ENCODE measurements around the gene PPP6R1. TPM values are rescaled to one million over a fixed set of nuclear protein-coding genes. Genes with fewer than 3 reads are reported as not detected.
A peak's percentile ranks its signal among the peaks of the same experiment; 100 is the strongest.

Gene PPP6R1
- polyA plus RNA-seq, 3 donors = 16.9 to 91.3 (median 22.0) TPM

DNA sequence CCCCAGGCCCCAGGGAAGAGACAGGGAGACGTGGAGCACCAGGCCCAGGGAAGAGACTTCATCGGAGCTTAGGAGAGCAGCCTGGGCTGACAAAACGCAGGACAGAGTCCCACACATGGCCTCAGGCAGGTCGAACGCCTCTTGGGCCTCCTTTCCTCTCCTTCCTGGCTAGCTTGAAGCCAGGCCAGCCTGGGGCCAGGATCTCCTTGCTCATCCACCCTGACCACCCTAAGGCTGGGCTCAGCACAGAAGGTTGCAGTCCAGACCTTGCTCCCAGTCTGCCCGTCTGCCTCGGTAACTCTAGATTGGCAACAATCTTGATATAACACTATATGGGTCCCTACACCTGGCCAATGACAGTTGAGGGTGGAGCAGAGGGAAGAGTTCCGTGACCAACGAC, 10.1 kb downstream of the PPP6R1 start:
- Histone ChIP-seq H3K4me1 (ENCODE audit: control insufficient read depth in 1 of 2, insufficient read depth in 2 of 2, low read length in 2 of 2) (peaks cover 27 to 53% of the 10 kb centered on the region in 2 donors), H4K20me1 (ENCODE audit: insufficient read depth, low read length) (peaks cover 100% of the 10 kb centered on the region), H3K27me3 (ENCODE audit: control insufficient read depth in 2 of 2, insufficient read depth in 2 of 2, low read length in 2 of 2) (no peaks in the 10 kb centered on the region), H3K9ac (ENCODE audit: insufficient read depth, low read length, poor library complexity, severe bottlenecking) (no peak overlapping the region), H3K36me3 (replicated peaks in 1 of 2; ENCODE audit: control insufficient read depth in 1 of 2, insufficient read depth in 2 of 2, low read length in 2 of 2) (peaks cover 42 to 67% of the 10 kb centered on the region in 2 donors), H3K9me3 (replicated peaks in 1 of 2; ENCODE audit: control insufficient read depth in 1 of 2, insufficient read depth in 1 of 2, low read length in 2 of 2) (no peaks in the 10 kb centered on the region), H3K79me2 (ENCODE audit: insufficient read depth, low read length) (peaks cover 98% of the 10 kb centered on the region), H3K4me3 (replicated peaks in 1 of 3; ENCODE audit: low read depth in 2 of 3, low read length in 3 of 3) (no peak overlapping the region), H3K27ac (ENCODE audit: low read depth in 1 of 2, low read length in 2 of 2) (peak overlapping the region in 1 of 2 donors; percentile 66), H3K4me2 (replicated peaks; ENCODE audit: extremely low read depth, low read length, poor library complexity, severe bottlenecking) (no peak overlapping the region), H2AFZ (ENCODE audit: insufficient read depth, low read depth, low read length, poor library complexity, severe bottlenecking) (no peak overlapping the region)
- Mint-ChIP-seq H3K36me3 (peaks cover 39 to 66% of the 10 kb centered on the region in 2 donors), H3K27me3 (ENCODE audit: low read depth in 3 of 3) (peaks cover 0 to 2% (median 0%) of the 10 kb centered on the region in 3 donors), H3K4me3 (no peak overlapping the region), H3K9me3 (peaks cover 0 to 2% (median 0%) of the 10 kb centered on the region in 7 donors), H3K4me1 (peaks cover 52% of the 10 kb centered on the region), H3K27ac (peak overlapping the region; percentile 32 to 87 (median 64))
- DNase-seq = no peak
- WGBS (ENCODE audit: insufficient coverage) = 89% methylated on average over 4 of the region's 9 CpGs
- intact Hi-C loops (cut with micrococcal nuclease) = no loop called here
- TF ChIP-seq, protein P1, sequence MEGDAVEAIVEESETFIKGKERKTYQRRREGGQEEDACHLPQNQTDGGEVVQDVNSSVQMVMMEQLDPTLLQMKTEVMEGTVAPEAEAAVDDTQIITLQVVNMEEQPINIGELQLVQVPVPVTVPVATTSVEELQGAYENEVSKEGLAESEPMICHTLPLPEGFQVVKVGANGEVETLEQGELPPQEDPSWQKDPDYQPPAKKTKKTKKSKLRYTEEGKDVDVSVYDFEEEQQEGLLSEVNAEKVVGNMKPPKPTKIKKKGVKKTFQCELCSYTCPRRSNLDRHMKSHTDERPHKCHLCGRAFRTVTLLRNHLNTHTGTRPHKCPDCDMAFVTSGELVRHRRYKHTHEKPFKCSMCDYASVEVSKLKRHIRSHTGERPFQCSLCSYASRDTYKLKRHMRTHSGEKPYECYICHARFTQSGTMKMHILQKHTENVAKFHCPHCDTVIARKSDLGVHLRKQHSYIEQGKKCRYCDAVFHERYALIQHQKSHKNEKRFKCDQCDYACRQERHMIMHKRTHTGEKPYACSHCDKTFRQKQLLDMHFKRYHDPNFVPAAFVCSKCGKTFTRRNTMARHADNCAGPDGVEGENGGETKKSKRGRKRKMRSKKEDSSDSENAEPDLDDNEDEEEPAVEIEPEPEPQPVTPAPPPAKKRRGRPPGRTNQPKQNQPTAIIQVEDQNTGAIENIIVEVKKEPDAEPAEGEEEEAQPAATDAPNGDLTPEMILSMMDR (IDR thresholded peaks at IDR 0.05) = no peak

DNA sequence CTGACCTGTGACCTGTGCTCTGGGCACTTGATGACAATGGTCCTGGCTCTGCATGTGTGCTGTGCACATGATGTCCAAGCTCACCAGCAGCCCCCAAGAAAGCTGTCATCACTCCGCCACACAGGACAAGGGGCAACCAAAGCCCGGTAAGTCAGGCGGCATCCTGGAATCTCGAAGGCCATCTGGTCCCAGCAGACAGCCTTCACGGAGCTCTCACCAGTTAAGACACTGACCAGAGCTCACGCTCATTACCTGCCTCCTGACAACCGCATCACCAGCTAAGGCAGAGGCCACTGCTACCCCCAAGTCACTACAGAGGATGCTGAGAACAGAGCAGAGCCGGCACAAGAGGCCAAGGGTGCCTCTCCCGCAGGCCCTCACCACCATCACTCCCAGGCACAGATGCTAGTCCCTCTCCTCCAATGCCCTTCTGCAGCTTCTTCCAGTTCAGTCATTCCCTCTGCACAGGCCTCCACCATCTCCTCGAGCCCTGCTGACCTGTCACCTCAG, 10.6 kb downstream of the PPP6R1 start:
- Histone ChIP-seq H3K4me2 (replicated peaks; ENCODE audit: extremely low read depth, low read length, poor library complexity, severe bottlenecking) (no peak overlapping the region), H3K9me3 (replicated peaks in 1 of 2; ENCODE audit: control insufficient read depth in 1 of 2, insufficient read depth in 1 of 2, low read length in 2 of 2) (no peaks in the 10 kb centered on the region), H4K20me1 (ENCODE audit: insufficient read depth, low read length) (peaks cover 100% of the 10 kb centered on the region), H3K9ac (ENCODE audit: insufficient read depth, low read length, poor library complexity, severe bottlenecking) (no peak overlapping the region), H3K36me3 (replicated peaks in 1 of 2; ENCODE audit: control insufficient read depth in 1 of 2, insufficient read depth in 2 of 2, low read length in 2 of 2) (peaks cover 47 to 72% of the 10 kb centered on the region in 2 donors), H3K4me3 (replicated peaks in 1 of 3; ENCODE audit: low read depth in 2 of 3, low read length in 3 of 3) (no peak overlapping the region), H3K27ac (ENCODE audit: low read depth in 1 of 2, low read length in 2 of 2) (peak overlapping the region in 1 of 2 donors; percentile 66), H3K4me1 (ENCODE audit: control insufficient read depth in 1 of 2, insufficient read depth in 2 of 2, low read length in 2 of 2) (peaks cover 22 to 49% of the 10 kb centered on the region in 2 donors), H2AFZ (ENCODE audit: insufficient read depth, low read depth, low read length, poor library complexity, severe bottlenecking) (no peak overlapping the region), H3K27me3 (ENCODE audit: control insufficient read depth in 2 of 2, insufficient read depth in 2 of 2, low read length in 2 of 2) (no peaks in the 10 kb centered on the region), H3K79me2 (ENCODE audit: insufficient read depth, low read length) (peaks cover 94% of the 10 kb centered on the region)
- H3K4me1 Mint-ChIP-seq = peaks cover 47% of the 10 kb centered on the region
- peaks cover 0 to 2% (median 0%) of the 10 kb centered on the region in 3 donors for H3K27me3 Mint-ChIP-seq (ENCODE audit: low read depth in 3 of 3)
- H3K27ac Mint-ChIP-seq = peak overlapping the region in 6 of 7 donors; percentile 64 to 87 (median 75)
- no peaks in the 10 kb centered on the region for H3K9me3 Mint-ChIP-seq
- peaks cover 44 to 71% of the 10 kb centered on the region in 2 donors for H3K36me3 Mint-ChIP-seq
- H3K4me3 Mint-ChIP-seq = no peak overlapping the region
- WGBS (ENCODE audit: insufficient coverage) = 90% methylated on average over 10 of the region's 10 CpGs
- no peak for DNase-seq
- intact Hi-C loops (cut with micrococcal nuclease) = no loop called here
- TF ChIP-seq, protein P1 (IDR thresholded peaks at IDR 0.05) = no peak

Measured in CD14-positive monocyte (primary cell).